GM23338 (cell line): ENCODE data around the gene HSPD1. TPM values are rescaled to one million over a fixed set of nuclear protein-coding genes. Genes with fewer than 3 reads are reported as not detected.
A peak's percentile ranks its signal among the peaks of the same experiment; 100 is the strongest.

Experiments
- ATAC-seq: fragments of 200-7000 bp; cut with Tn5 transposase; 3 replicates; pipeline ENCODE4 v1.9.1; 2020
- DNase-seq: peaks from one replicate; pipeline ENCODE4 v3.0.0-alpha.2; 2015; ENCODE audit warnings: low spot score
- H2AFZ ChIP-seq: fragments of 200-600 bp; sonication (generic); 2 replicates; pipeline ENCODE4 v1.8.0; 2016; ENCODE audit warnings: antibody characterized with exemption, mild to moderate bottlenecking, moderate library complexity
- H3F3A ChIP-seq: fragments of 200-600 bp; sonication (generic); replicated peaks from 2 replicates; pipeline ENCODE4 v1.8.0; 2017; ENCODE audit warnings: antibody characterized with exemption, mixed run types, low read depth
- H3K27ac ChIP-seq: fragments of 200-600 bp; sonication (generic); 2 replicates; pipeline ENCODE4 v1.6.1; 2016; ENCODE audit warnings: low read depth
- H3K27me3 ChIP-seq: fragments of 200-600 bp; sonication (generic); 2 replicates; pipeline ENCODE4 v1.8.0; 2016; ENCODE audit warnings: mild to moderate bottlenecking, mixed run types, moderate library complexity; ENCODE audit not compliant: insufficient read depth
- H3K36me3 ChIP-seq: fragments of 200-600 bp; sonication (generic); 2 replicates; pipeline ENCODE4 v1.8.0; 2016; ENCODE audit warnings: mild to moderate bottlenecking; ENCODE audit not compliant: insufficient read depth
- H3K4me1 ChIP-seq: fragments of 200-600 bp; sonication (generic); 2 replicates; pipeline ENCODE4 v1.8.0; 2016; ENCODE audit warnings: mild to moderate bottlenecking, moderate library complexity; ENCODE audit not compliant: insufficient read depth
- H3K4me2 ChIP-seq: fragments of 200-600 bp; sonication (generic); 2 replicates; pipeline ENCODE4 v1.7.1; 2017; ENCODE audit warnings: mixed run types
- H3K4me3 ChIP-seq: fragments of 200-600 bp; sonication (generic); 2 replicates; pipeline ENCODE4 v1.6.1; 2016; ENCODE audit warnings: mixed run types
- H3K79me2 ChIP-seq: fragments of 200-600 bp; sonication (generic); replicated peaks from 2 replicates; pipeline ENCODE4 v1.8.0; 2017; ENCODE audit warnings: mild to moderate bottlenecking; ENCODE audit not compliant: insufficient read depth
- H3K9me2 ChIP-seq: fragments of 200-600 bp; sonication (generic); 2 replicates; pipeline ENCODE4 v1.8.0; 2017; ENCODE audit not compliant: insufficient read depth
- H4K20me1 ChIP-seq: fragments of 200-600 bp; sonication (generic); replicated peaks from 2 replicates; pipeline ENCODE4 v1.8.0; 2017; ENCODE audit warnings: mild to moderate bottlenecking; ENCODE audit not compliant: insufficient read depth
- H3K27ac Mint-ChIP-seq: 2 replicates; pipeline ENCODE4 v1.8.0; 2020; ENCODE audit warnings: inconsistent platforms, mild to moderate bottlenecking, moderate library complexity, mixed read lengths
- H3K27me3 Mint-ChIP-seq: 3 replicates; pipeline ENCODE4 v1.8.0; 2022; ENCODE audit warnings: low read depth, mild to moderate bottlenecking, moderate library complexity, mixed read lengths, inconsistent platforms; ENCODE audit not compliant: insufficient read depth, poor library complexity
- H3K36me3 Mint-ChIP-seq: 3 replicates; pipeline ENCODE4 v1.8.0; 2021; ENCODE audit warnings: low read depth, mild to moderate bottlenecking, inconsistent platforms, moderate library complexity, mixed read lengths
- H3K4me1 Mint-ChIP-seq: 3 replicates; pipeline ENCODE4 v1.8.0; 2020; ENCODE audit warnings: mild to moderate bottlenecking, inconsistent platforms, mixed read lengths
- H3K4me3 Mint-ChIP-seq: 3 replicates; pipeline ENCODE4 v1.8.0; 2021; ENCODE audit warnings: moderate library complexity, mild to moderate bottlenecking, inconsistent platforms, mixed read lengths
- H3K9me3 Mint-ChIP-seq: 3 replicates; pipeline ENCODE4 v1.8.0; 2020; ENCODE audit warnings: moderate library complexity, mild to moderate bottlenecking, inconsistent platforms, mixed read lengths
- EZH2phosphoT487 ChIP-seq: fragments of 200-600 bp; sonication (generic); IDR thresholded peaks from one replicate; pipeline ENCODE4 v1.8.1; 2018; ENCODE audit warnings: antibody characterized with exemption; ENCODE audit not compliant: unreplicated experiment
- JUNB ChIP-seq: IDR thresholded peaks from one replicate; pipeline ENCODE4 v1.6.1; 2016; ENCODE audit warnings: antibody characterized with exemption; ENCODE audit not compliant: unreplicated experiment
- NANOG ChIP-seq: IDR thresholded peaks from 2 replicates; pipeline ENCODE4 v1.6.1; 2016; ENCODE audit warnings: antibody characterized with exemption, borderline replicate concordance
- POLR2AphosphoS5 ChIP-seq: IDR thresholded peaks from 2 replicates; pipeline ENCODE4 v1.6.1; 2016; ENCODE audit warnings: antibody characterized with exemption, low read depth
- polyA plus RNA-seq: library from polyadenylated mRNA; unstranded; fragments of >200 nt; fragmentation: Nextera tagmentation; extraction: Ambion mirVana; gene quantifications from 2 replicates; pipeline ENCODE4 v1.2.1, GENCODE V29; 2016
- total RNA-seq: library from RNA; depleted of rRNA; stranded (reverse); fragments of >200 nt; shearing (Covaris generic); gene quantifications from 2 replicates; pipeline ENCODE4 v1.2.3, GENCODE V29; 2014
- TF ChIP-seq, protein P1 (sequence below): fragments of 250-450 bp; sonication (Bioruptor Pico); IDR thresholded peaks from 2 replicates; pipeline ENCODE4 v1.5.0; 2020; ENCODE audit warnings: mild to moderate bottlenecking, moderate library complexity
- TF ChIP-seq, protein P2 (sequence below), 2 experiments: fragments of 200-600 bp in 1 of 2; sonication (generic) in 1 of 2; conservative IDR thresholded peaks; 2 replicates each; pipeline versions ENCODE4 v1.5.1 to v1.6.1; 2016 to 2017; ENCODE audit warnings: antibody characterized with exemption in 2 of 2, low read depth in 2 of 2, mild to moderate bottlenecking in 2 of 2, moderate library complexity in 1 of 2

The HSPD1 gene
- total and polyA plus RNA-seq, 2 experiments from 2014 or later: 880 to 1,188 TPM

DNA sequence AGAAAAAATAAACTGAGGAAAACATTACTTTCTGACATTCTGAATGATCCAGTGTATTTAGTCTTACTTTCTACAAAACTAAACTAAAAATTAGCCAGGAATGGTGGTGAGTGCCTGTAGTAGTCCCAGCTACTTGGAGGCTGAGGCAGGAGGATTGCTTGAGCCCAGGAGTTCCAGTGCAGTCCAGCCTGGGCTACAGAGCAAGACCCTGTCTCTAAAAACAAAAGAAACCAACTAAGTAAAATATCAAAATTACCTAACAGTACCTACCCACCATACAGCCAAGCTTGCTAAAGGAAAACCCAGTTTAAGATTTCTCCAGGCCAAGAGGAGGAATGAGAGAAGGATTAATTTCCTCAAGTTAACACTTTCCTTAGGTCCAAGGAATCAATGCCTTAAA lies 2.9 kb downstream of the HSPD1 start (continued):
- TF ChIP-seq, protein P1, sequence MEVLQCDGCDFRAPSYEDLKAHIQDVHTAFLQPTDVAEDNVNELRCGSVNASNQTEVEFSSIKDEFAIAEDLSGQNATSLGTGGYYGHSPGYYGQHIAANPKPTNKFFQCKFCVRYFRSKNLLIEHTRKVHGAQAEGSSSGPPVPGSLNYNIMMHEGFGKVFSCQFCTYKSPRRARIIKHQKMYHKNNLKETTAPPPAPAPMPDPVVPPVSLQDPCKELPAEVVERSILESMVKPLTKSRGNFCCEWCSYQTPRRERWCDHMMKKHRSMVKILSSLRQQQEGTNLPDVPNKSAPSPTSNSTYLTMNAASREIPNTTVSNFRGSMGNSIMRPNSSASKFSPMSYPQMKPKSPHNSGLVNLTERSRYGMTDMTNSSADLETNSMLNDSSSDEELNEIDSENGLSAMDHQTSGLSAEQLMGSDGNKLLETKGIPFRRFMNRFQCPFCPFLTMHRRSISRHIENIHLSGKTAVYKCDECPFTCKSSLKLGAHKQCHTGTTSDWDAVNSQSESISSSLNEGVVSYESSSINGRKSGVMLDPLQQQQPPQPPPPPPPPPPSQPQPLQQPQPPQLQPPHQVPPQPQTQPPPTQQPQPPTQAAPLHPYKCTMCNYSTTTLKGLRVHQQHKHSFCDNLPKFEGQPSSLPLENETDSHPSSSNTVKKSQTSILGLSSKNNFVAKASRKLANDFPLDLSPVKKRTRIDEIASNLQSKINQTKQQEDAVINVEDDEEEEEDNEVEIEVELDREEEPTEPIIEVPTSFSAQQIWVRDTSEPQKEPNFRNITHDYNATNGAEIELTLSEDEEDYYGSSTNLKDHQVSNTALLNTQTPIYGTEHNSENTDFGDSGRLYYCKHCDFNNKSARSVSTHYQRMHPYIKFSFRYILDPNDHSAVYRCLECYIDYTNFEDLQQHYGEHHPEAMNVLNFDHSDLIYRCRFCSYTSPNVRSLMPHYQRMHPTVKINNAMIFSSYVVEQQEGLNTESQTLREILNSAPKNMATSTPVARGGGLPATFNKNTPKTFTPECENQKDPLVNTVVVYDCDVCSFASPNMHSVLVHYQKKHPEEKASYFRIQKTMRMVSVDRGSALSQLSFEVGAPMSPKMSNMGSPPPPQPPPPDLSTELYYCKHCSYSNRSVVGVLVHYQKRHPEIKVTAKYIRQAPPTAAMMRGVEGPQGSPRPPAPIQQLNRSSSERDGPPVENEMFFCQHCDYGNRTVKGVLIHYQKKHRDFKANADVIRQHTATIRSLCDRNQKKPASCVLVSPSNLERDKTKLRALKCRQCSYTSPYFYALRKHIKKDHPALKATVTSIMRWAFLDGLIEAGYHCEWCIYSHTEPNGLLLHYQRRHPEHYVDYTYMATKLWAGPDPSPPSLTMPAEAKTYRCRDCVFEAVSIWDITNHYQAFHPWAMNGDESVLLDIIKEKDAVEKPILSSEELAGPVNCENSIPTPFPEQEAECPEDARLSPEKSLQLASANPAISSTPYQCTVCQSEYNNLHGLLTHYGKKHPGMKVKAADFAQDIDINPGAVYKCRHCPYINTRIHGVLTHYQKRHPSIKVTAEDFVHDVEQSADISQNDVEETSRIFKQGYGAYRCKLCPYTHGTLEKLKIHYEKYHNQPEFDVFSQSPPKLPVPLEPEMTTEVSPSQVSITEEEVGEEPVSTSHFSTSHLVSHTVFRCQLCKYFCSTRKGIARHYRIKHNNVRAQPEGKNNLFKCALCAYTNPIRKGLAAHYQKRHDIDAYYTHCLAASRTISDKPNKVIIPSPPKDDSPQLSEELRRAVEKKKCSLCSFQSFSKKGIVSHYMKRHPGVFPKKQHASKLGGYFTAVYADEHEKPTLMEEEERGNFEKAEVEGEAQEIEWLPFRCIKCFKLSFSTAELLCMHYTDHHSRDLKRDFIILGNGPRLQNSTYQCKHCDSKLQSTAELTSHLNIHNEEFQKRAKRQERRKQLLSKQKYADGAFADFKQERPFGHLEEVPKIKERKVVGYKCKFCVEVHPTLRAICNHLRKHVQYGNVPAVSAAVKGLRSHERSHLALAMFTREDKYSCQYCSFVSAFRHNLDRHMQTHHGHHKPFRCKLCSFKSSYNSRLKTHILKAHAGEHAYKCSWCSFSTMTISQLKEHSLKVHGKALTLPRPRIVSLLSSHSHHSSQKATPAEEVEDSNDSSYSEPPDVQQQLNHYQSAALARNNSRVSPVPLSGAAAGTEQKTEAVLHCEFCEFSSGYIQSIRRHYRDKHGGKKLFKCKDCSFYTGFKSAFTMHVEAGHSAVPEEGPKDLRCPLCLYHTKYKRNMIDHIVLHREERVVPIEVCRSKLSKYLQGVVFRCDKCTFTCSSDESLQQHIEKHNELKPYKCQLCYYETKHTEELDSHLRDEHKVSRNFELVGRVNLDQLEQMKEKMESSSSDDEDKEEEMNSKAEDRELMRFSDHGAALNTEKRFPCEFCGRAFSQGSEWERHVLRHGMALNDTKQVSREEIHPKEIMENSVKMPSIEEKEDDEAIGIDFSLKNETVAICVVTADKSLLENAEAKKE (CRISPR knock-in tag): no peak
- no peak for TF ChIP-seq JUNB
- no peak for TF ChIP-seq EZH2phosphoT487

DNA sequence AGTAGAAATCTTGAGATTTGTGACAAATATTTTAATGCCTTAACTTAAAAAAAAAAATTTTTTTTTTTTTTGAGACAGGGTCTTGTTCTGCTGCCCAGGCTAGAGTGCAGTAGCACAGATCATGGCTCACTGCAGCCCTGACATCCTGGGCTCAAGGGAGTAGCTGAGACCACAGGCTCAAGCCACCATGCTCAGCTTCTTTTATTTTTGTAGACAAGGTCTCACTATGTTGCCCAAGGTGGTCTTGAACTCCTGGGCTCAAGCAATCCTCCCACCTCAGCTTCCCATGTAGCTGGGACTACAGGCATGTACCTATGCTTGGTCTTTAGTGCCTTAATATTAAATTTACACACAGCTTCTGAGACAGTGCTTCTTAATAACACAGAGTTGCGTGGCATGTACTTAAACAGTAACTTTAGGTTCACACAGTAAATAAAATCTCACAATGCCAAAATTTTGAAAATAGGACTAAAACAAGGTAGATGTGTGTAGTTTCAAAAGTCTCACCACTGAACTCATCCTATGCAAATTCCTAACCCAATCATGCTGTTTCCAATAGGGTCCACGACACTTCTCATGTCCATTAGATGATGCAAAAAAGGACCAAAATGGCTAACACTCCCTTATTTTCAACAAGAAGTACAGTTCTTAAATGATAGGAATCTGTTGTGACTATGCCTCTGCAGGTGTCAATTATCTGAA lies 4.1 kb downstream of the HSPD1 start:
- H3K27ac ChIP-seq: peak overlapping the region; percentile 72; the same call in 1 of the 2 replicates
- ATAC-seq: no peak
- H3K36me3 ChIP-seq: peaks cover 78% of the 10 kb centered on the region
- peak overlapping the region; percentile 84 for H3K4me3 ChIP-seq
- Mint-ChIP-seq H3K36me3 (peaks cover 90% of the 10 kb centered on the region), H3K9me3 (peaks cover 8% of the 10 kb centered on the region; the same call in 2 of the 3 replicates), H3K27ac (no peak overlapping the region), H3K4me3 (peak overlapping the region; percentile 96), H3K4me1 (peaks cover 30% of the 10 kb centered on the region), H3K27me3 (peaks cover 6% of the 10 kb centered on the region)
- H3K9me2 ChIP-seq: no peaks in the 10 kb centered on the region
- TF ChIP-seq, protein P1 (CRISPR knock-in tag): no peak
- TF ChIP-seq NANOG (no peak), POLR2AphosphoS5 (peak; percentile 19; the same call in 1 of the 2 replicates)
- TF ChIP-seq, protein P2, sequence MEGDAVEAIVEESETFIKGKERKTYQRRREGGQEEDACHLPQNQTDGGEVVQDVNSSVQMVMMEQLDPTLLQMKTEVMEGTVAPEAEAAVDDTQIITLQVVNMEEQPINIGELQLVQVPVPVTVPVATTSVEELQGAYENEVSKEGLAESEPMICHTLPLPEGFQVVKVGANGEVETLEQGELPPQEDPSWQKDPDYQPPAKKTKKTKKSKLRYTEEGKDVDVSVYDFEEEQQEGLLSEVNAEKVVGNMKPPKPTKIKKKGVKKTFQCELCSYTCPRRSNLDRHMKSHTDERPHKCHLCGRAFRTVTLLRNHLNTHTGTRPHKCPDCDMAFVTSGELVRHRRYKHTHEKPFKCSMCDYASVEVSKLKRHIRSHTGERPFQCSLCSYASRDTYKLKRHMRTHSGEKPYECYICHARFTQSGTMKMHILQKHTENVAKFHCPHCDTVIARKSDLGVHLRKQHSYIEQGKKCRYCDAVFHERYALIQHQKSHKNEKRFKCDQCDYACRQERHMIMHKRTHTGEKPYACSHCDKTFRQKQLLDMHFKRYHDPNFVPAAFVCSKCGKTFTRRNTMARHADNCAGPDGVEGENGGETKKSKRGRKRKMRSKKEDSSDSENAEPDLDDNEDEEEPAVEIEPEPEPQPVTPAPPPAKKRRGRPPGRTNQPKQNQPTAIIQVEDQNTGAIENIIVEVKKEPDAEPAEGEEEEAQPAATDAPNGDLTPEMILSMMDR (conservative IDR thresholded peaks at IDR 0.05; ENCODE audit: low read depth in 2 of 2): no peak
- no peaks in the 10 kb centered on the region for H3K27me3 ChIP-seq
- peak overlapping the region; percentile 94 for H3K4me2 ChIP-seq
- peaks cover 22% of the 10 kb centered on the region for H3K4me1 ChIP-seq
- DNase-seq: no peak
- peaks cover 71% of the 10 kb centered on the region for H3K79me2 ChIP-seq
- peaks cover 56% of the 10 kb centered on the region for H4K20me1 ChIP-seq
- H2AFZ ChIP-seq: no peak overlapping the region
- peaks cover 45% of the 10 kb centered on the region for H3F3A ChIP-seq
